NCI-H2081 (cell line): Measurements from ENCODE around the gene DOCK1.

Experiments
- DNase-seq, 2 experiments: peaks; one replicate each; lab custom pipeline; 2025; lab: John Stamatoyannopoulos, UW

The DOCK1 gene

GRCh38 chr10:126955396-126955795, 50.2 kb downstream of the DOCK1 start:
- no peak for DNase-seq

GRCh38 chr10:126955934-126956711, 50.9 kb downstream of the DOCK1 start:
- DNase-seq: no peak

GRCh38 chr10:126956712-126957108, 51.5 kb downstream of the DOCK1 start:
- DNase-seq: no peak

- no peak for DNase-seq
Observed at GRCh38 chr10:126957111-126957510, 51.9 kb downstream of the DOCK1 start.

DNA sequence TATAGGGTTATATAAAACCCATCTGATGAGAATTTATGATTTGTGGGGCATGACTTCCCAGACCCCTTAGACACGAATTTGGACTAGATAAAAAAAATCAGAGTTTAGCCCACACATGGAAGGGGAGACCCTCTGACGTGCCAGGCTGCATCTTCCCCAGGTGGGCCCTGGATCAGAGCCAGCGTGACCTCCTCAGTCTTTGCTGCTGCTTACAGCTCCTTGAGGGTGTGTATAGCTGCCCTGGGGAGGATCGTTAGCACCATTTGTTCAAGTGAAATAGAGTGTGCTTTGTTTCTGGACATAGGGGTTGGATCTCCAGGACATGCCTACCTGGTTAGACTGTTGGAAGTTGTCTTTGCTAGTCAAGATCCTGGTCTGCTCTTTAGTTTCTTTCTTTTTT, 54.2 kb downstream of the DOCK1 start:
- no peak for DNase-seq

- no peak for DNase-seq
Observed at GRCh38 chr10:126959906-126960685, 54.9 kb downstream of the DOCK1 start.

- DNase-seq: no peak
Observed at GRCh38 chr10:126963354-126963753, 58.1 kb downstream of the DOCK1 start.

GRCh38 chr10:126964190-126964589, 59.0 kb downstream of the DOCK1 start:
- DNase-seq: no peak

DNA sequence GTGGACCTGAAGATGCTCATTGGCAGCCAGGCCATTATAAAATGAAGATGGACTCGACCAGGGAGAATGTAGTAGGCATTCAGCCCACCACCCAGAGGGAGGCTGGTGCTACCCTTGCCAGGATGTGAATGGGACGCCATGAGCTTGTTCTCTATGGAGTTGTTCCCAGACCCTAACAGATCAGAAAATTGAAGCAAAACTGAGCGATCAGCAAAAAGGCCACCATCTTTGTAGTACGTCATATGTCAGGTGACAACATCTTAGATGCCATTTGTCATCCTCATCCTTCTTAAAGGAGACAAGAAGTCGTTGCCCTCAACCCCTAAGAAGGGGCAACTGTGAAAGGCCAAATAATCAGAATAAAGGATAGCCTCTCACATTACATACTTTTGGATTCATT, 61.7 kb downstream of the DOCK1 start:
- DNase-seq: no peak

- no peak for DNase-seq
Observed at GRCh38 chr10:126969310-126969709, 64.1 kb downstream of the DOCK1 start.

GRCh38 chr10:126972635-126973414, 67.6 kb downstream of the DOCK1 start:
- no peak for DNase-seq

- no peak for DNase-seq
Observed at GRCh38 chr10:126975221-126975620, 70.0 kb downstream of the DOCK1 start.

- no peak for DNase-seq
Observed at GRCh38 chr10:126977216-126977615, 72.0 kb downstream of the DOCK1 start.

- DNase-seq: no peak
Observed at GRCh38 chr10:126979311-126979710, 74.1 kb downstream of the DOCK1 start.

- DNase-seq: no peak
Observed at GRCh38 chr10:126993208-126993607, 88.0 kb downstream of the DOCK1 start.

DNA sequence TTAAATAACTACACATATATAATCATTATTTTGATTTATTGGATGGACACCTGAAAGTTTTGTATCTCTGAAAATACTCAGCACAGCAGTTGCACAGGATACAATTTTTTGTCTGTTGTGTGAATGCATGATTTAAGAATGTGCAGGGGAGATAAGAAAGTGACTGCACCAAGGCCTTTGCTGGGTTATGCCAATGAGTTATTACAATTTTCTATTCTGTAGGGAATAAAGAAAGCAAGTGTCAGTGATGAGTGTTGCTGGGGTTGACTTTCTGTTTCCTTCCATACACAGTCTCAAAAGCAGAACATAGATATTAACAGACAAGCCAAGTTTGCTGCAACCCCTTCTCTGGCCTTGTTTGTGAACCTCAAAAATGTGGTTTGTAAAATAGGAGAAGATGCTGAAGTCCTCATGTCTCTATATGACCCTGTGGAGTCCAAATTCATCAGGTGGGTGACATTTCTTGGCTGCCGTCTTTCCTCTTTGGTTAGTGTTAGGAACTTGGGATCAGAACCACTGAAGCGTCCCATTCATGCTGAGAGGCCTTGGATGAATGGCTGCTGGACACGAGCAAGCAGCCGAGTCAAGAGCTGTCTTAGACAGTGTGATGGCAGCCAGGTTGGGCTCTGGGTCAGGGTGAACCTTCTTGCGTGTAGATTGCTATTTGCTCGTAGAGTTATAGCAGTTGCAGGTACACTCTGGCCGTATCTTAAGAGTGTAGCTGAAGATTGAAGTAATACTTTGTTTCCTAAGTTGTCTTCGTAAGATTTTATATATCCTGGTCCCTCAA, 92.8 kb downstream of the DOCK1 start:
- DNase-seq: no peak

DNA sequence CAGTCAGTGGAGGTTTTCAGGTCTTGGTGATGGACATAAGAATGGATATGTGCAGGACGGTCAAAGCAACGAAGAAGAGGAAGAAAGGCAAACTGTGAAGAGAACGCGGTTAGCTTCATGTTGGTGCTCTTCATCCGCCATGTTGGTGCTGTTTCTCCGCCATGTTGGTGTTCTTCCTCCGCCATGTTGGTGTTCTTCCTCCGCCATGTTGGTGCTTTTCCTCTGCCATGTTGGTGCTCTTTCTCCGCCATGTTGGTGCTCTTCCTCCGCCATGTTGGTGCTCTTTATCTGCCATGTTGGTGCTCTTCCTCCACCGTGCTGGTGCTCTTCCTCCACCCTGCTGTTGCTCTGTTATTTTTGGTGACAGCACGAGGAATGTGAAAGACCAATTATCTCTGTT, 95.4 kb downstream of the DOCK1 start:
- DNase-seq: no peak

- DNase-seq: no peak
Observed at GRCh38 chr10:127003032-127003685, 97.9 kb downstream of the DOCK1 start.

GRCh38 chr10:127006453-127006852, 101.2 kb downstream of the DOCK1 start:
- no peak for DNase-seq

- DNase-seq: no peak
Observed at GRCh38 chr10:127009366-127009765, 104.1 kb downstream of the DOCK1 start.

DNA sequence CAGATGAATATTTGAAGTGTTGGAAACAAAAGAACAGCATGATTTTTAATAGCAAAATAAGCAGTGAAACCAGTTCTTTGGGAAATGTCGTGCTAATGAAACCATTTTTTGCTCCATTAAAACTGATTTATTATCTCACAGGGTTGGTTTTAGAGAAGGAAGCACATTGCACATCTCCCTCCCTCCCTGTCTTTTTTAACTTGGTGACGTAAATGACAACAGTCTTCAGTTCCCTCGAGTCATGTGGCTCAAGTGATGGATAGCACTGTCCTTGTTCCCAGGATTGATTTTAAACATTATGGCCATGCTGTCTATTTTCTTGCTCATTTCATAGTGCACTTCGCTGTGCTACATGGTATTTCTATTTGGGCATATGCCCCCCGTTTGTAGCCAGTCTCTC, 105.9 kb downstream of the DOCK1 start:
- DNase-seq: no peak
